ENCODE data around the gene SMPX.

SMPX gene

DNA sequence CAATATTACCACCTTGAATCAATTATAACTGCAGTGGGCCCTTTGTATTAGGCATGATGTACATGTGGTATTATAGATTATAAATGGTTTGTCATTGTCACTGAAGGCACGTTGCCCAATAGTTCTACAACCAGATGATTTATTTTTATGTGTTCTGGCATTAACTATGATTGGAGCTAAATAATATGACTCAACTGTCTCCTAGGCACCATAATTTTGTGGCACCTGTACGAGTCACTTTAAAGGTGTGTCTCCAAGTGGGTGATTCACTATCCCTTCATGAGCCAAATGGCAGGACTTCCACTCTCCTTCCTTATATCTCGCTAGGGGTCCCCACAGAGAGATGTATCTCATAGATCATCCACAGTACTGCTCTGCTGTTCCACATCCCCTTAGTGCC is 6.1 kb upstream of the SMPX start:
- Mint-ChIP-seq H3K4me3 (no peak overlapping the region), H3K36me3 (no peaks in the 10 kb centered on the region), H3K27ac (no peak overlapping the region), H3K27me3 (peaks cover 11 to 24% of the 10 kb centered on the region in 2 donors), H3K9me3 (no peaks in the 10 kb centered on the region), H3K4me1 (no peaks in the 10 kb centered on the region)
- no peak for ATAC-seq (replicated peaks)
- DNase-seq, result no peak

DNA sequence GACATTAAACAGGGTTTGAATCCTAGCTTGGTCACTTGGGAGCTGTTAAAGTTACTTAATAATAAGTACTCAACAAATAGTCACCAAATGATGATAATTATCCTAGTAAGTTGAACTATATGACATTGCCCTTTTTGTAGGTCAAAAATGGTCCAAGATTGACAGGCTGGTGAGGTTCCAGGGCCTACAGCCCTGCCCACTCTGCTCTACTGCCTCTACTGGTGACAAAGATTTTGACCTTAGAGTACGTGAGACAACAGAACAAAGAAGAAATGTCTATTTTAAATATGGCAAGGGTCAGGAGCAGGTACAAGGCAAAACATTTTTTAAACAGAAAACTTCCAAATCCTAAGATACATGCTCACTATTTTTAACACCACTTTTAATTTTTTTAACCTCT is 572 bp upstream of the SMPX start:
- Mint-ChIP-seq H3K9me3 (no peaks in the 10 kb centered on the region), H3K27ac (no peak overlapping the region), H3K4me3 (no peak overlapping the region), H3K4me1 (no peaks in the 10 kb centered on the region), H3K27me3 (peaks cover 0 to 14% of the 10 kb centered on the region in 2 donors), H3K36me3 (no peaks in the 10 kb centered on the region)
- DNase-seq (no peak), ATAC-seq (replicated peaks) (no peak)

DNA sequence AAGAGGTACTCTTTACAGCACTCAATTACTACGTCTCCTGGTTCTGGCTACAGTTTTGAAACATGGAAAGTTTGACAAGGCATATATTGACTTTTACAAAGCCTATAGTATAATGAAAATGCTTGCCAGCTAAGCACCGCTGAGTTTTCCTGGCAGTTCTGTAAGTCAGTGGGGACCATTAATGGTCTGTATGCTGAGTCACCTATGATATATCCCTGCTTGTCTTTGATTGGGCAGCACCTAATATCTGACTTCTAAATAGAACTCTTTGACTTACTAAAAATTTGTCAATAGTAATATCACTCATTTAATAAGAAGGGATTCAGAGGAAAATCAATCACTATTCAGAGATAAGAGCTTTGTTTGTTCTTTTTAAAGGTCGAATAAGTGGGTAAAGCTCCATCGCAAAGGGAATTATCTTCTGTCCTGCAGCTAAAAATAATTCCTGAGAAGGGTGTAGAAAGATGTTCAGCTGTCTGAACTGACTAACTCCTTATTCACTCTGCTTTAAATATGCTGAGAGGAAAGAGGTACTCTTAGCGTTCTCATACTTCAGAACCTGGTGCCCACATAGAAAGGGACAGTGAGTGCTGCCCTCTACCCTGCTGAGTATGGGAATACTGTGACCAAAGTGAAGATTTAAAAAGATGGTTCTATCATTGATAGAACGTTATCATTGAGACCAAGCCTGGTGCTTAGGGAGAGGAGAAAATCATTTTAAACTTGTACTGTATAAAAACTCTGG is 959 bp downstream of the SMPX start:
- Mint-ChIP-seq H3K4me1 (no peaks in the 10 kb centered on the region), H3K4me3 (no peak overlapping the region), H3K27ac (no peak overlapping the region), H3K9me3 (no peaks in the 10 kb centered on the region), H3K27me3 (peaks cover 0 to 14% of the 10 kb centered on the region in 2 donors), H3K36me3 (no peaks in the 10 kb centered on the region)
- DNase-seq, result no peak
- ATAC-seq (replicated peaks), result no peak

DNA sequence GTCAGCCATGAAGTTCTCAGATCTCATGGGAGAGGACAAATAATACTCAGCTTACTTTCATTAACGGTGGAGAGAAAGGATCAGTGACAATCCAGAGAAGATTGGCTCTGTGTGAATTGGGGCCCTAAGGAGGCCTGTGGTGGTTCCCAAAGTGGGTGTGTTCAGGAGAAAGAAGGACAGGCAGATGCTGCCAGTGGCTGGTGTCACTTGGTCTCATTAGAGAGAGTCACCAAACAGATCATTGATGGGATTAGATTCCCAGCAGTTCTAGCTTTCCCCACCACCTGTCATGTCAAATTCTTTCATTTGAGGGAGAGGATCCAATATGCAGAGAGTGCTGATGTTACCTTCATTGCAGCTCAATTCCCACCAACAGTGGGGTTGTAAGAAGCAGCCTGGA is 8.0 kb downstream of the SMPX start:
- no peaks in the 10 kb centered on the region for H3K4me1 Mint-ChIP-seq
- no peaks in the 10 kb centered on the region for H3K9me3 Mint-ChIP-seq
- no peak for ATAC-seq (replicated peaks)
- no peak overlapping the region for H3K27ac Mint-ChIP-seq
- H3K27me3 Mint-ChIP-seq, result peaks cover 6 to 16% of the 10 kb centered on the region in 2 donors
- no peaks in the 10 kb centered on the region for H3K36me3 Mint-ChIP-seq
- no peak overlapping the region for H3K4me3 Mint-ChIP-seq
- no peak for DNase-seq

DNA sequence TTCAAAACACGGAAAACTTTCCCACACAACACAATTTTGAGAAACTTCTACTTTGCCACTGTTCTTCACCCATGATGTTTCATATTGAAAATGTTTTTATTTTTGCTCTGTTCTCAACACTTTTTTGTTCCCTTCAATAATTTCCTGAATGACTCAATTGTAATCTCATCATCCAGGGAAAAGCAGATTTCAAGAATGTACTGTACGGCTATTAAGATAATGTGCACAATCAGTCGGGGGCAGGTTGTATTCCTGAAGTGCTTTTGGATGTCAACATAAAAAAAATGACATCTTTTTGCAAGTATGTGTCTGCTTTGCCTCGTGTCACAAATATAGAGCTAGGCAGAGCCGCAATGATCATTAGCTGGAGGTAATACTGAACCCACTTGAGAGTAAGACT is 9.7 kb downstream of the SMPX start:
- DNase-seq, result no peak
- ATAC-seq (replicated peaks), result no peak
- Mint-ChIP-seq H3K9me3 (no peaks in the 10 kb centered on the region), H3K27me3 (peaks cover 6 to 19% of the 10 kb centered on the region in 2 donors), H3K27ac (no peak overlapping the region), H3K4me1 (no peaks in the 10 kb centered on the region), H3K4me3 (no peak overlapping the region), H3K36me3 (no peaks in the 10 kb centered on the region)

DNA sequence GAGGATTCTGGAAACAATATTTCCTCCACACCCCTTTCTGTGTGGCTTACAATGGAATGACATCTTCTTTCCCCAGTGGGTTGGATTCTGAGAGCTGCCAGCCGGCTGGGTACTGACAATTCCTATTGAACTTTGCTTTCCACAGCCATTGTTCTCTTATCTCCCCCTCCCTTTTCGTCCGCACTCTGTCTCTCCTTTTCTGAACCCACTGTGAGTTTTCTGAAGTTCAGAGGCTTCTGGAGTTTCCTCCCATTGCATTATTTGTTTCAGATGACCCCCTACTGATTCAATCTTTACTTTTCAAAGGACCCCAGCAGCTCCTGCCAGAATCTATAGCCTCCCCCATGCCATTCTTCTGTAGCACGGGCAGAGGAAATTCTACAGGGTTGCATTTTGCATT is 10.4 kb downstream of the SMPX start:
- no peaks in the 10 kb centered on the region for H3K9me3 Mint-ChIP-seq
- H3K4me3 Mint-ChIP-seq, result no peak overlapping the region
- ATAC-seq (replicated peaks) (no peak), DNase-seq (no peak)
- peaks cover 6 to 19% of the 10 kb centered on the region in 2 donors for H3K27me3 Mint-ChIP-seq
- no peak overlapping the region for H3K27ac Mint-ChIP-seq
- H3K4me1 Mint-ChIP-seq, result no peaks in the 10 kb centered on the region
- H3K36me3 Mint-ChIP-seq, result no peaks in the 10 kb centered on the region

DNA sequence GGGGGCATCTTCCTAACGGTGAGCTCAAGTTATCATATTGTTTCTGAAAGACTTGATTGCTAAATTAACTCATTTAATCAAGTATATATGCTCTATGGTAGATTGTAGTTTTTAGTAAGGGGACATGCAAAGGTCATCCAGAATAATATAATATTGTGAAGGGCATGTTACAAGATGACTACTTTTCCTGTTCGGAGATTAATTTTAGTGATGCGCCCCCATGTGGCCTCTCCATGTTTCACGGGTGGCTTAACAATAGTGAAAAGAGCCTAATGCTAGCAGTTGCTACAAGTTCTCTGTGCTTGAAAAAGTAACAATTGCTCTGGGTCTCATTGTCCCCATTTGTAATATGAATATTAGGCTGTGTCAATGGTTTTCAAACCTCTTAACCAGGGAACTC is 12.2 kb downstream of the SMPX start:
- H3K27ac Mint-ChIP-seq, result no peak overlapping the region
- H3K9me3 Mint-ChIP-seq, result no peaks in the 10 kb centered on the region
- peaks cover 6 to 19% of the 10 kb centered on the region in 2 donors for H3K27me3 Mint-ChIP-seq
- no peaks in the 10 kb centered on the region for H3K36me3 Mint-ChIP-seq
- H3K4me3 Mint-ChIP-seq, result no peak overlapping the region
- no peaks in the 10 kb centered on the region for H3K4me1 Mint-ChIP-seq
- ATAC-seq (replicated peaks), result no peak
- DNase-seq, result peak; percentile 8

DNA sequence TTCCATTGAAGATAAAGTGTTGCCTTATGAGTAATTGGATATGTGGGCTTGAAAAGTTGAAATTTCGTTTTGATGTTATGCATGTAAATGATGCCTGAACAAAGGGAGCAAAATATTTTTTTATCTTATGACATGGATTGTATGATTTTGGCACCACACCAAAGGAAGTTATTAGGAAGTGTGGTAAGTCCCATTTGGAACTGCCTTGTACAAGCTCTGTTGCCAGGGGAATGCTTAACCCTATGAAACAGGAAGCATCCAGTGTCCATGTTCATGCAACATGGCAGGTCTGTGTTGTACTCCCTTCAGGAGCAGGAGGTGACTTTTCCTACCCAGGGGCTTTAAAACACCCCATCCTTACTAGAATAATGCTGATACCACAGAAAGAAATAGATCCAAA is 13.2 kb downstream of the SMPX start:
- H3K9me3 Mint-ChIP-seq, result no peaks in the 10 kb centered on the region
- no peaks in the 10 kb centered on the region for H3K36me3 Mint-ChIP-seq
- H3K27ac Mint-ChIP-seq, result no peak overlapping the region
- no peaks in the 10 kb centered on the region for H3K4me1 Mint-ChIP-seq
- no peak overlapping the region for H3K4me3 Mint-ChIP-seq
- no peak for DNase-seq
- no peak for ATAC-seq (replicated peaks)
- peaks cover 6 to 16% of the 10 kb centered on the region in 2 donors for H3K27me3 Mint-ChIP-seq

DNA sequence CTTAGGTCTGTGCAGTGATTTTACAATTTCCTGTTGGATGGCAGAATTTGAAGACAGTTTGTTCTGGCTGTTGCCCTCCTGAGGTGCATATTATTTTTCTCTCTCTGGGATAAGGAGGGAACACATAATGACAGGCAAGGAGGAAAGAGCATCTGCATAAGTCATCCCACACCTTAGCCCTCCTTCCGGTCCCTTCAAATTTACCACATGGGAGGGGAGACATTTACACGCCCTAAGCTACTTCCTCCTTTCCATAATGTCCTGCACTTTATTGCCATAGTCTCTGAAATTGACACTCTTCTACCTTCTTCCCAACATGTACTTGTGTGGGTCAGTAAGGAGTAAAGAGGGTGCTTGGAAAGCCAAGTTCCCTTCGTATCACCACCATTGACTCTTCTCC is 13.9 kb downstream of the SMPX start:
- Mint-ChIP-seq H3K36me3 (no peaks in the 10 kb centered on the region), H3K9me3 (no peaks in the 10 kb centered on the region), H3K27ac (no peak overlapping the region), H3K27me3 (peaks cover 6 to 15% of the 10 kb centered on the region in 2 donors), H3K4me3 (no peak overlapping the region), H3K4me1 (no peaks in the 10 kb centered on the region)
- ATAC-seq (replicated peaks) (no peak), DNase-seq (no peak)

DNA sequence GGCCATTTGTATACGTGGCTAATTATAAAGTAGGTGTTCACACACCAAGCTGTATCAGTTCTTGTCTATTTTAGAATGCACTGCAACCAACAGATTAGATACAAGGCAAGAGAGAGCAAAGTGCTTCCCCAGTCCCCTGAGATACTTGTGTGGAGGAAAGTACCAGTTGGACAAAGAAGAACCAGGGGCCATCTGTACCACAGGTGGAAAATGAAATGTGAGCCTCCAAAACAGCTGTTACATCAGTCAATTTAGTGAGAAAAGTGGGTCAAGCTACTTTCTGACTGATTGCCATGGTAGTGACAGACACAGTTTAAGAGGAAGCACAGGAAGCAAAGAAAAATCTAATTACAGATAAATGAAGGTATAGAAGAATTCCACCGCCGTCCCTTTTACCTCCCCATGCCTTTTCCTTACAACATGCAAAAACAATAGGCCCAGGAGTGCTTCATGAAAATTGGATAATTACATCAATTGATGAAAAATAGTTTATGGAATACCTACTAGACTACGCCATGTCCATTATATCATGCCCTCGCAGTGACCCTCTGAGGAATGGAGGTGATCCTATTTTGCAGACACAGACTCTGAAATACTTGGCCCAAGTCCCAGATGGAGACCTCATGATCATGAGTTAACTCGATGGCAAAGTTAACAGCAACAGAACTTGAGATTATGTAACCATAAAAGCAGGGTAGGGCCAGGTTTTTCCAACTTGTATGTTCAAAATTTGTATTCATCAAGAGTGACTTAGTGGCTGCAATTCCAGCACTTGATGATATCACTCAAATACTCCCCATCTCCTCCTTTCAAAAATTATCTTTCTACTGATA is 15.8 kb downstream of the SMPX start:
- no peak overlapping the region for H3K27ac Mint-ChIP-seq
- H3K27me3 Mint-ChIP-seq, result peaks cover 5 to 9% of the 10 kb centered on the region in 2 donors
- ATAC-seq (replicated peaks), result no peak
- H3K4me1 Mint-ChIP-seq, result no peaks in the 10 kb centered on the region
- DNase-seq, result no peak
- no peaks in the 10 kb centered on the region for H3K9me3 Mint-ChIP-seq
- no peak overlapping the region for H3K4me3 Mint-ChIP-seq
- no peaks in the 10 kb centered on the region for H3K36me3 Mint-ChIP-seq

DNA sequence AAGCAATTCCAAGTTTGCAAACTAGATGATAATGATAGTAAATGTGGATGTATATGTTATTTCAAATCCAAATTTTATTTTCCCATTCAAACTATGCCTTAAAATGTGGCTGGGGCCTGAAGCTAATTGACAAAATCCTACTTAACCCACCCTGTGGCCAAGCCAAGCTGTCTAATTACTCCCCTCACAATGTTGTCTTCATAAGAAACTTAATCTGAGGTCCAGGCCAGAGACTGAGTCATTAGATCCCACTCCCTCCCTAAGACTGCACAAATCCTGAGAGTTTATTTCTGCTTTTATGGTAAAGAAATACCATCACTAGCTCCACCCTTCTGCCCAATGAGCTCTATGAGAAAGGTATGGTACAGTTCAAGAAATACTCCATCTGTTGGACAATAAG is 16.6 kb downstream of the SMPX start:
- no peak for DNase-seq
- H3K36me3 Mint-ChIP-seq, result no peaks in the 10 kb centered on the region
- H3K9me3 Mint-ChIP-seq, result no peaks in the 10 kb centered on the region
- H3K4me3 Mint-ChIP-seq, result no peak overlapping the region
- no peak for ATAC-seq (replicated peaks)
- H3K27me3 Mint-ChIP-seq, result peaks cover 12 to 13% of the 10 kb centered on the region in 2 donors
- no peak overlapping the region for H3K27ac Mint-ChIP-seq
- no peaks in the 10 kb centered on the region for H3K4me1 Mint-ChIP-seq

DNA sequence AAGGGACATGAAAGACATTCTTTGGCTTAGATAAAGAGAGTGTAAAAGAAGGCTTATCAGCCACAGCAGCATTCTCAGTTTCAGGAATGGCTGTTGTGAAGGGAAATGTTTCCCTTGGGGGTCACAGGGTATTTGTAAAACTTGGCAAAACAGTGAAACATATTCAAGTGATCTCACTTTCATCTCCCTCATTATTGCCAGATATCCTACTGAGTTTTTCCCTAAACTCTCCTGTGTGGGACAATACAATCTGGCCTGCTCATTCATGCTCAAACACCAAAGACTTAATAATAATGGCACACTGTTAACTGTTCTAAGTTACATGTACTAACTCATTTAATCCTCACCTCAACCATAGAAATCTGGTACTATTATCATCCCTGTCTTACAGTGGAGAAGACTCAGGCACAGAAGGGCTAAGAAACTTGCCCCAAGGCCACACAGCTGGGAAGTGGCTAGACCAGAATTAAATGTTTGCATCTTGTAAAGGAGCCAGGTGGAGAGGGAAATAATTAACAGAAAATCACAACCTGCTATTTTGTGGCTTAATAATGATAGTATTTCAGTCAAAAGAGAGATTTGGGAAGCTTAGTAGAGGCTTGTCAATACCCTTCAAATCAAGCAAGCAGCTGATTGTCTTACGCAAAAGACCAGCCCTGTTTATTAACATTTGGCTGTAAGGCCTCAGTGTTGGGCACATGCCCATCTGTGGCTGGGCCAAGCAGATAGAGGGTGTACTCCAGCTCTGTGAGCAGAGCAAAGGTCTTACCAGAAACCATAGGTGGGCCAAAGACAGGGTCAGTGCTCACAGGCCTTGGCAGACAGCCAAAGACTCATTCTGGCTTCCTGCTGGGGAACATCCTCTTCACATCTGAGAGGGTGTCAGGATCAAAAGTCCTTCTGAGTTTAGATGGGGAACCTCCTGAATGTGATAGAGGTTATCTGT is 17.3 kb downstream of the SMPX start:
- H3K27ac Mint-ChIP-seq, result no peak overlapping the region
- DNase-seq, result no peak
- peaks cover 18 to 19% of the 10 kb centered on the region in 2 donors for H3K27me3 Mint-ChIP-seq

DNA sequence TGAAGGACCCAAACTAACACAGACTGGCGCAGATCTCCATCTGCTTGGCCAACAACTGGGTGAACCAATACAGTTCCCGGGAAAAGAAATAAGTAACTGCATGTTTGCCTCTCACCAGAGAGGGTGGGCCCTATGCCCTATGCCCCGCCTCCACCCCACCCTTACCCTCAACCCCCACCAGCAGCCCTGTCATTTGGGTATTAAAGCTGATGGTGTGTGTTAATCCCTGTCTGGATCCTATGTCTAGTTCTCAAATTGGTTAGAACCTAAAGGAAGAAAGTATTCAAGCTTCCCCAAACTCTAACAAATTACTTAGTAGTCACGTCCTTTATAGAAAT is 19.0 kb downstream of the SMPX start:
- Mint-ChIP-seq H3K4me3 (no peak overlapping the region), H3K27ac (no peak overlapping the region), H3K36me3 (no peaks in the 10 kb centered on the region), H3K9me3 (no peaks in the 10 kb centered on the region), H3K27me3 (peaks cover 22 to 26% of the 10 kb centered on the region in 2 donors), H3K4me1 (no peaks in the 10 kb centered on the region)
- DNase-seq, result no peak
- no peak for ATAC-seq (replicated peaks)

More for the DNA sequence above, 17.3 kb downstream of the SMPX start:
- H3K4me3 Mint-ChIP-seq, result no peak overlapping the region
- H3K9me3 Mint-ChIP-seq, result no peaks in the 10 kb centered on the region
- H3K4me1 Mint-ChIP-seq, result no peaks in the 10 kb centered on the region
- no peaks in the 10 kb centered on the region for H3K36me3 Mint-ChIP-seq
- no peak for ATAC-seq (replicated peaks)

DNA sequence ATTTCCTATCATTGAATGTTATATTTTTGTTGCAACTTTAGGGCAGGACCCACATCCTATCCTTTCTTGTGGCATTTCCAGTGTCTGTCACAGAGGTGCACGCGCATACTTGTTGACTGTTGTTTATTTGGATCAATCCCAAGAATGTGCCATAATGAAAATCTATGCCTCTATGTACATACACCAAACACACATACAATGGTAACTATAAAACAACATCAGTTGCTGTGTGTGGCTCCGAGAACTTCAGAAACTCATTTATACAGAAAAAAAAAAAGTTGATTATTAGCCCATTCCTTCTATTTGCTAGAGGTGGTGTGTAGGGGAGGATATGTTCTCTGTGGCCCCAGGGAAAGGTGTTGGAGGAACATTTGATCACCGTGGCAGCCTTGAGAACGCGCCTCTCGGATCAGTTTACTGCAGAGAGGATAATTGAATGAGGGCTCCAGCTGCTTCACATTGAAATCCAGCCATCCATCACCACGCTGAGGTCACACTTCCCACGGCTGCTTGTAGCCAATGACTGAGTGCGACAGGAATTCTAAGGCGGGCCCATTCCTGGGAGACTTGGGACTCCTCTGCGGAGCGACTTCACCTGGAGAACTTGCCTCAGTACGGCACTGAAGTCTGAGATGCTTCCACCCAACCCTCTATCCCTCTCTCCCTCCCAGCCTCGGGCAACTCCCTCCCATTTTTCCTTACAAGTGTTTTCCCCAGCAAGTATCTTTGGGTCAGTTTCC is 19.5 kb downstream of the SMPX start:
- Mint-ChIP-seq H3K27me3 (peaks cover 26 to 27% of the 10 kb centered on the region in 2 donors), H3K4me3 (no peak overlapping the region), H3K4me1 (no peaks in the 10 kb centered on the region), H3K36me3 (no peaks in the 10 kb centered on the region), H3K27ac (no peak overlapping the region), H3K9me3 (no peaks in the 10 kb centered on the region)
- ATAC-seq (replicated peaks) (no peak), DNase-seq (no peak)

All from stimulated activated naive B cell treated with anti-CD40 and anti-IgM and Interleukin-4, amounts not matched to agents 10 μg/mL and 1 μg/mL and 100 μg/mL, for 72 hours (primary cell).